ENCODE data around the gene ADK.

DNA sequence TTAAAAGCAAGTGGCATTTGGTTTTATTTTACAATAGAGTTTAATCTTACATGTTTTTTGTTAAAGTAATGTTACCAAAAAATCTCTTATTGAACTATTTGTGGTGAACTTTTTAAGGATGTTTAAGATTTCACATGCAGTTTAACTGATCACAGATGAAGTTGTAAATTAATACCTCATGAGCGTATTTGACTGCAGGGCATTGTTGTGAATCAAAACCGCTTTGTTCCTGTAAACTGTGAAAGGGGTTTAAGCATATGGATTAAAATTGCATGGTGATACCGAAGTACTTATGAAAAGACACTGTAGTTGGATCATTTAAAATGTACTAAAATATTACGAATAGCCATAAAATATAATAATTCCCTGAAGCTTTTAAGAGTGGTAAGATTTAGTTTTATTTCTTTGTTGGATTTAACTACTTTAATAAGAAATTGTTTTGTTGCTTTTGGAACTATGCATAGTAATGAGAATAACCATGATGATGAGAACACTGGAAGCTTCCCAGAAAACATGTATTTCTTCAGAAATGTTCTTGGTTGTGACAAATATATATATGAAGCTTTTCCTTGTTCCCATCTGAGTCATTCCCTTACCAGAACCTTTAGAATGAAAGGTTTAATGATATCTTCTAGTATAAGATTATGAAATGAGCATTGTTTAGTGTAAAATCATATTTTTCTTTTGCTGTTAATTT is 131.3 kb downstream of the ADK start:
- TF ChIP-seq POLR2A (IDR thresholded peaks at IDR 0.05), result no peak
- TF ChIP-seq, protein P1, sequence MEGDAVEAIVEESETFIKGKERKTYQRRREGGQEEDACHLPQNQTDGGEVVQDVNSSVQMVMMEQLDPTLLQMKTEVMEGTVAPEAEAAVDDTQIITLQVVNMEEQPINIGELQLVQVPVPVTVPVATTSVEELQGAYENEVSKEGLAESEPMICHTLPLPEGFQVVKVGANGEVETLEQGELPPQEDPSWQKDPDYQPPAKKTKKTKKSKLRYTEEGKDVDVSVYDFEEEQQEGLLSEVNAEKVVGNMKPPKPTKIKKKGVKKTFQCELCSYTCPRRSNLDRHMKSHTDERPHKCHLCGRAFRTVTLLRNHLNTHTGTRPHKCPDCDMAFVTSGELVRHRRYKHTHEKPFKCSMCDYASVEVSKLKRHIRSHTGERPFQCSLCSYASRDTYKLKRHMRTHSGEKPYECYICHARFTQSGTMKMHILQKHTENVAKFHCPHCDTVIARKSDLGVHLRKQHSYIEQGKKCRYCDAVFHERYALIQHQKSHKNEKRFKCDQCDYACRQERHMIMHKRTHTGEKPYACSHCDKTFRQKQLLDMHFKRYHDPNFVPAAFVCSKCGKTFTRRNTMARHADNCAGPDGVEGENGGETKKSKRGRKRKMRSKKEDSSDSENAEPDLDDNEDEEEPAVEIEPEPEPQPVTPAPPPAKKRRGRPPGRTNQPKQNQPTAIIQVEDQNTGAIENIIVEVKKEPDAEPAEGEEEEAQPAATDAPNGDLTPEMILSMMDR (IDR thresholded peaks at IDR 0.05), result no peak

All from heart left ventricle (tissue), 13 donors.